CD4-positive, alpha-beta T cell treated with Interleukin-2 at 100 ng/mL for 4 hours (primary cell): ENCODE data around the gene GCNT3.
A peak's percentile ranks its signal among the peaks of the same experiment; 100 is the strongest.
"Not testable (repeated sequence)": the region's sequence is repeated elsewhere in the genome, so short reads cannot be mapped to it uniquely, and the experiment has no call there.

Source experiments
- DNase-seq: peaks from one replicate; pipeline ENCODE4 v3.0.0-alpha.2; 2020; ENCODE audit warnings: low spot score

The GCNT3 gene

DNA sequence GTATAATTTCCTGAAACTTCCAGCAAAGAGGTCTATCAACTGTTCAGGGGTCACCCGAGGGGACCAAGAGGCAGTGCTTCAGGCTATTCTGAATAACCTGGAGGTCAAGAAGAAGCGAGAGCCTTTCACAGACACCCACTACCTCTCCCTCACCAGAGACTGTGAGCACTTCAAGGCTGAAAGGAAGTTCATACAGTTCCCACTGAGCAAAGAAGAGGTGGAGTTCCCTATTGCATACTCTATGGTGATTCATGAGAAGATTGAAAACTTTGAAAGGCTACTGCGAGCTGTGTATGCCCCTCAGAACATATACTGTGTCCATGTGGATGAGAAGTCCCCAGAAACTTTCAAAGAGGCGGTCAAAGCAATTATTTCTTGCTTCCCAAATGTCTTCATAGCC is 6.8 kb downstream of the GCNT3 start:
- no peak for DNase-seq

DNA sequence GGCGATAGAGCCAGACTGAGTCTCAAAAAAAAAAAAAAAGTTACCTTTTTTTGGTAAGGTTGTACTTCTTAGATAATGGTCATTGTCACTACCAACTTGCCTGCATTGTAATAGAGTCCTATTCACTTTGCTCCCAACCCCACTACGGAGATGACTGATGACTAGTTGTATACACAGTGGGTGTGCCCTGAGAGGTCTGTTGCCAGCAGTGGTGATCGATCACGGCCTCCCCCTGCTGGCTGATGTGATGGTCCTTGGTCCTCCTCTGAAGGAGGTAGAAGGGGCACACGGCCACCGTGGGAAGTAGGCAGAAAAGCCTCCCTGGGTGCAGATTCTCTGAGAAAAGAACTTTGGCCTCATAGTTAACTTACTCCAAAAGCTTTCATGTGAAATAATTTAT is 10.7 kb downstream of the GCNT3 start:
- DNase-seq = peak; percentile 2

GRCh38 chr15:59632714-59633113 is 21.1 kb downstream of the GCNT3 start:
- DNase-seq = no peak

GRCh38 chr15:59636184-59636583 is 24.6 kb downstream of the GCNT3 start:
- DNase-seq = no peak

- DNase-seq = not testable (repeated sequence)
These were observed 25.9 kb downstream of the GCNT3 start for GRCh38 chr15:59637507-59637906.

- no peak for DNase-seq
These were observed 30.8 kb downstream of the GCNT3 start for GRCh38 chr15:59642351-59642750.

GRCh38 chr15:59644756-59645155 is 33.2 kb downstream of the GCNT3 start:
- no peak for DNase-seq

GRCh38 chr15:59645812-59646211 is 34.2 kb downstream of the GCNT3 start:
- not testable (repeated sequence) for DNase-seq

- no peak for DNase-seq
These were observed 34.7 kb downstream of the GCNT3 start for GRCh38 chr15:59646277-59646676.

- DNase-seq = no peak
These were observed 35.5 kb downstream of the GCNT3 start for GRCh38 chr15:59647085-59647484.

DNA sequence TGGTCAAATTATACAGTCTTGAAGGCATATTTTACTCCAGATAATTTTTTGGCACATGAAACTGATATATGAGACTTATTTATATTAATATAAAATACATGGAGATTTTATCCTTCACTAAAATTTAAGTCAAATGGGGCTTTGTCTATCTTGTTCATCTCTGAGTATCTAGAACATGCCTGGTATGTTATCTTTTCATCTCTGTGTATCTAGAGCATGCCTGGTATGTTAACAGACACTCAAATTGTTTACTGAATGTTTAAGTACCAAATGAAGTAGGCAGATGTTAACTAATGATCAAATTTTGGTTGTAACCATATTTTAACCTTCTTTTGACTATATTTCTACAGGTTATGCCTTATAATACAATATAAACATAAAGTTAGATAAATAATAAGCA is 38.0 kb downstream of the GCNT3 start:
- no peak for DNase-seq

DNA sequence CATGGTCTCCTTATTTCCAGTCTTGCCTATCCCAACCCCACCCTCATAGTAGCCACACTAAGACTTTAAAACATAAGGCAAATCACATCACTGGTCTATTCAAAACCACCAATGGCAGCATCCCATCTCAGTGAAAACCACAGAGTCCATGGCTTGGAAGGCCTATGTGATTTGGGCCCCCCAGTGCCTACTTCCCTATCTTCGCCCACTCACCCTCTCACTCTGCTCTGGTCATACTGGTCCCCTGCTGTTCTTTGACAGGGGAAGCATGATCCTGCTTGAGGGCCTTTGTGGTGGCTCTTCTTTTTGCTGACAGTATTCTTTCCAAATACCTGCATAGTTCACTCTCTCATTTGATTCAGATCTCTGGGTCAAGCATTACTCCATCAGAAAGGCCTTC is 42.5 kb downstream of the GCNT3 start:
- no peak for DNase-seq

GRCh38 chr15:59656897-59657634 is 45.5 kb downstream of the GCNT3 start, which contains the start of gene GTF2A2:
Gene GTF2A2, minus strand, starts transcription at chr15:59657515. Its CDS starts 5,238 bp downstream, at chr15:59652277.
- DNase-seq = peak; percentile 89

DNA sequence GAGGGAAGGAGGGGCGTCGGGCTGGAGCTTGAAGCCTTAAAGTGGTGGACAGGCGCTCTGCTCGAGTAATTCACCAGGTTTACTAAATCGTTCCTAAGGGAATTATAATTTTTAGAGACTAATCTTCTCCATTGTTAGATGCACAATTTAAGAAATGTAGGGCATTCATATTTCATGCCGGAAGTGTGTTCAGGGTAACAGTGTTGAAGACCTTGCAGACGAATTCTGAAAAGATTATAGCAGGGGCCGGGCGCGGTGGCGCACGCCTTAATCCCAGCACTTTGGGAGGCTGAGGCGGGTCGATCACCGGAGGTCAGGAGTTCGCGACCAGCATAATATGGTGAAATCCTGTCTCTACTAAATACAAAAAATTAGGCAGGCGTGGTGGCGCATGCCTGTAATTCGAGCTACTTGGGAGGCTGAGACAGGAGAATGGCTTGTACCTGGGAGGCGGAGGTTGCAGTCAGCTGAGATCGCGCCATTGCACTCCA is 46.1 kb downstream of the GCNT3 start:
- no peak for DNase-seq

GRCh38 chr15:59659366-59659765 is 47.8 kb downstream of the GCNT3 start:
- no peak for DNase-seq

DNA sequence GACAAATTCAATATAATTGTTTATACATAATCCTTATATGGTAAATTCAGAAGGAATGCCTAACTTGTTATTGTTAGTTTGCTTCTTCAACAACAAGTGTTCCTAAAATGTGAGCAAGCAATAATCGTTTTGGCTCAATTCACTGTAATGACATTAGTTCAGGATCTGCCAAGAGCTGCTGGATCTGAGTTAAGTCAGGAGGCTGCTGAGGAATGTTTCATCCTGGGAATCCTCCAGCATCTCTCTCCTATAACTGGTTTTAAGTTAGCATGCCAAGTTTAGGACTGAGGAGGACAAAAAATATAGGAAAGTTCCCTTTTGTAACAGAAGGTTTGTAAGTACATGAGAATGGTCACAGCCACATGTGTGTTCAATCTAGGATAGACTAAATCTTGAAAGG is 50.7 kb downstream of the GCNT3 start:
- no peak for DNase-seq

GRCh38 chr15:59668556-59668955 is 57.0 kb downstream of the GCNT3 start:
- DNase-seq = no peak
